HG03575 (cell line): ENCODE measurements around the gene PARD3.
"Not testable (repeated sequence)": the region's sequence is repeated elsewhere in the genome, so short reads cannot be mapped to it uniquely, and the experiment has no call there.

Experiments
- ATAC-seq: cut with Tn5 transposase; IDR thresholded peaks from one replicate; pipeline ENCODE4 v1.9.1; 2021; ENCODE audit not compliant: unreplicated experiment, insufficient number of reproducible peaks, low FRiP score; ENCODE audit errors: extremely low read depth

The PARD3 gene

GRCh38 chr10:34378297-34378696 lies 436.8 kb downstream of the PARD3 start:
- no peak for ATAC-seq

GRCh38 chr10:34377833-34378232 lies 437.3 kb downstream of the PARD3 start:
- no peak for ATAC-seq

GRCh38 chr10:34374356-34375045 lies 440.6 kb downstream of the PARD3 start:
- ATAC-seq: no peak

GRCh38 chr10:34373211-34373610 lies 441.9 kb downstream of the PARD3 start:
- ATAC-seq: no peak

GRCh38 chr10:34372509-34372908 lies 442.6 kb downstream of the PARD3 start:
- no peak for ATAC-seq

- ATAC-seq: no peak
These were observed 445.0 kb downstream of the PARD3 start for GRCh38 chr10:34370126-34370525.

- ATAC-seq: no peak
These were observed 446.0 kb downstream of the PARD3 start for GRCh38 chr10:34369120-34369519.

- no peak for ATAC-seq
These were observed 450.7 kb downstream of the PARD3 start for GRCh38 chr10:34364253-34365037.

GRCh38 chr10:34360984-34361383 lies 454.1 kb downstream of the PARD3 start:
- no peak for ATAC-seq

GRCh38 chr10:34359435-34359813 lies 455.7 kb downstream of the PARD3 start:
- no peak for ATAC-seq

GRCh38 chr10:34358729-34359434 lies 456.2 kb downstream of the PARD3 start:
- ATAC-seq: no peak

GRCh38 chr10:34356463-34356862 lies 458.6 kb downstream of the PARD3 start:
- no peak for ATAC-seq

GRCh38 chr10:34353530-34353929 lies 461.6 kb downstream of the PARD3 start:
- ATAC-seq: not testable (repeated sequence)

GRCh38 chr10:34352599-34353204 lies 462.4 kb downstream of the PARD3 start:
- not testable (repeated sequence) for ATAC-seq

GRCh38 chr10:34351161-34351560 lies 463.9 kb downstream of the PARD3 start:
- ATAC-seq: no peak

- ATAC-seq: no peak
These were observed 466.1 kb downstream of the PARD3 start for GRCh38 chr10:34348917-34349485.

- ATAC-seq: no peak
These were observed 467.1 kb downstream of the PARD3 start for GRCh38 chr10:34348021-34348420.

GRCh38 chr10:34347131-34347530 lies 468.0 kb downstream of the PARD3 start:
- ATAC-seq: no peak

- ATAC-seq: no peak
These were observed 468.5 kb downstream of the PARD3 start for GRCh38 chr10:34346516-34347100.
